C4-2B (cell line): ENCODE measurements around the gene SEZ6L.

Experiments
- ZFX ChIP-seq: fragments of 450-650 bp; IDR thresholded peaks from 2 replicates; pipeline ENCODE4 v1.6.1; 2017
- TF ChIP-seq, protein P1 (sequence below): fragments of 450-650 bp; conservative IDR thresholded peaks from 2 replicates; pipeline ENCODE4 v1.5.1; 2017; ENCODE audit warnings: mild to moderate bottlenecking

DNA sequence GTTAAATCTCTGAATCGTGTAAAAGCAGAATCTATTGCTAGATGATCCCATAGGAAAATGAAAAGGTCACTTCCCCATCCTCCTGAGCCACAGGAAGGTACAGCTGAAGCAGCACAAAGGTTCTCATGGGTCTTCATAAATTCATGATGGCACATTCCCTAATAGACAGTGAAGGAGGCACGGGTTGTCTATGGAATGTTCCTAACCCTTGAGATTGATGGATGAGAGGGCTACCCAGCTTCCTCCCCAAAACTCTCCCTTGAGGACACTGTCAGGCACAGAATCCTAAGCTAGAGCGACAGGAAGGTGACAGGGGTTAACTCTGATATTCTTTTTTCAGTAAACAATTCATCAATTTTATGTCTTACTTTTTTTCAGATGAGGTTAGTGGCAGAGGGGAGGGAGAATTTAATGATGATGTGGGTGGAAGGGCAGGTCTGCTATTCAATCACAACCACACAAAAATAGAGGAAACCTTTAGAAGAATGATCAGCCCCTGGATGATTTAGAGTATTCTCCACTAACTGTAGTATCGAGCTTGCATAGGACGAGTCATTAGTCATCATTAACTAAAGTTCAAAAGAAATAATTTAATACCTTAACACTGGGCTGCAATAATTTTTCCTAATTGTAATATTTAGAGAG lies 33.1 kb downstream of the SEZ6L start:
- TF ChIP-seq, protein P1, sequence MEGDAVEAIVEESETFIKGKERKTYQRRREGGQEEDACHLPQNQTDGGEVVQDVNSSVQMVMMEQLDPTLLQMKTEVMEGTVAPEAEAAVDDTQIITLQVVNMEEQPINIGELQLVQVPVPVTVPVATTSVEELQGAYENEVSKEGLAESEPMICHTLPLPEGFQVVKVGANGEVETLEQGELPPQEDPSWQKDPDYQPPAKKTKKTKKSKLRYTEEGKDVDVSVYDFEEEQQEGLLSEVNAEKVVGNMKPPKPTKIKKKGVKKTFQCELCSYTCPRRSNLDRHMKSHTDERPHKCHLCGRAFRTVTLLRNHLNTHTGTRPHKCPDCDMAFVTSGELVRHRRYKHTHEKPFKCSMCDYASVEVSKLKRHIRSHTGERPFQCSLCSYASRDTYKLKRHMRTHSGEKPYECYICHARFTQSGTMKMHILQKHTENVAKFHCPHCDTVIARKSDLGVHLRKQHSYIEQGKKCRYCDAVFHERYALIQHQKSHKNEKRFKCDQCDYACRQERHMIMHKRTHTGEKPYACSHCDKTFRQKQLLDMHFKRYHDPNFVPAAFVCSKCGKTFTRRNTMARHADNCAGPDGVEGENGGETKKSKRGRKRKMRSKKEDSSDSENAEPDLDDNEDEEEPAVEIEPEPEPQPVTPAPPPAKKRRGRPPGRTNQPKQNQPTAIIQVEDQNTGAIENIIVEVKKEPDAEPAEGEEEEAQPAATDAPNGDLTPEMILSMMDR: no peak
- no peak for TF ChIP-seq ZFX
